MG63 (cell line): Measurements from ENCODE around the gene NPY4R. TPM values are rescaled to one million over a fixed set of nuclear protein-coding genes. Genes with fewer than 3 reads are reported as not detected.
"Not testable (repeated sequence)": the region's sequence is repeated elsewhere in the genome, so short reads cannot be mapped to it uniquely, and the experiment has no call there.

Source experiments
- DNase-seq: peaks from one replicate; pipeline ENCODE4 v3.0.0-alpha.2; 2020
- H3K27me3 ChIP-seq: fragments of 250-450 bp; sonication (Bioruptor Pico); 2 replicates; pipeline ENCODE4 v1.5.1; 2020; ENCODE audit warnings: mild to moderate bottlenecking, moderate library complexity
- H3K36me3 ChIP-seq: fragments of 250-450 bp; sonication (Bioruptor Pico); 2 replicates; pipeline ENCODE4 v1.5.1; 2020; ENCODE audit warnings: mild to moderate bottlenecking, moderate library complexity
- H3K4me3 ChIP-seq: fragments of 250-450 bp; sonication (Bioruptor Pico); 2 replicates; pipeline ENCODE4 v1.5.1; 2020; ENCODE audit warnings: mild to moderate bottlenecking, moderate library complexity
- H3K9me3 ChIP-seq: fragments of 250-450 bp; sonication (Bioruptor Pico); 2 replicates; pipeline ENCODE4 v1.5.1; 2020; ENCODE audit warnings: mild to moderate bottlenecking, moderate library complexity
- total RNA-seq: library from RNA; depleted of rRNA; stranded (reverse); fragments of >200 nt; shearing (Covaris generic); gene quantifications from 2 replicates; pipeline ENCODE4 v1.2.3, GENCODE V29; 2014; ENCODE audit warnings: low replicate concordance; rRNA removed

Gene NPY4R, protein sequence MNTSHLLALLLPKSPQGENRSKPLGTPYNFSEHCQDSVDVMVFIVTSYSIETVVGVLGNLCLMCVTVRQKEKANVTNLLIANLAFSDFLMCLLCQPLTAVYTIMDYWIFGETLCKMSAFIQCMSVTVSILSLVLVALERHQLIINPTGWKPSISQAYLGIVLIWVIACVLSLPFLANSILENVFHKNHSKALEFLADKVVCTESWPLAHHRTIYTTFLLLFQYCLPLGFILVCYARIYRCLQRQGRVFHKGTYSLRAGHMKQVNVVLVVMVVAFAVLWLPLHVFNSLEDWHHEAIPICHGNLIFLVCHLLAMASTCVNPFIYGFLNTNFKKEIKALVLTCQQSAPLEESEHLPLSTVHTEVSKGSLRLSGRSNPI
- total RNA-seq = not detected in 2 replicates

- H3K27me3 ChIP-seq, DNase-seq, H3K4me3 ChIP-seq, H3K9me3 ChIP-seq, H3K36me3 ChIP-seq: not testable (repeated sequence)
These were observed at the start of gene NPY4R for GRCh38 chr10:46465765-46466164. Gene NPY4R, minus strand, starts transcription at chr10:46465958. Its CDS starts 3,323 bp downstream, at chr10:46462635.

DNA sequence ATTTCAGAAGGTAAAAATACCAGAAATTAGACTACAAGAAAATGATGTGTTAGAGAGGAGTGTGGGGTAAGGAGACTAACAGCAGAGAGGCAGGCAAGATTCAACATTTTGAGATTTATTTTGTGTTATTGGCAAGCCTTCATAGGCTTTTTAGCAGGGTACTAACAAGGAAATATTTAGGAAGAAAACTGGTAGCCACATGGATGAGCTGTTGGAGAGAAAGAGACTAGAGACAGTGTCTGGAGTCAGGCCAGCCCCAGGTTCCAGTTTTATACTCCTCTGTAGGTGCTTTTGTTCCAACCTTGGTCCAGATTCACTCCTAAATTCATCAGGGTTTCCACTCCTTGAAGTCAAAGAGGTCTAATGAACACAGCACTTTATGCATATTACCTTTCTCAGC is 49.6 kb upstream of the NPY4R start:
- Histone ChIP-seq H3K9me3 (no peaks in the 10 kb centered on the region; the same call in 1 of the 2 replicates), H3K36me3 (no peaks in the 10 kb centered on the region), H3K4me3 (no peak overlapping the region), H3K27me3 (no peaks in the 10 kb centered on the region)
- DNase-seq = no peak

DNA sequence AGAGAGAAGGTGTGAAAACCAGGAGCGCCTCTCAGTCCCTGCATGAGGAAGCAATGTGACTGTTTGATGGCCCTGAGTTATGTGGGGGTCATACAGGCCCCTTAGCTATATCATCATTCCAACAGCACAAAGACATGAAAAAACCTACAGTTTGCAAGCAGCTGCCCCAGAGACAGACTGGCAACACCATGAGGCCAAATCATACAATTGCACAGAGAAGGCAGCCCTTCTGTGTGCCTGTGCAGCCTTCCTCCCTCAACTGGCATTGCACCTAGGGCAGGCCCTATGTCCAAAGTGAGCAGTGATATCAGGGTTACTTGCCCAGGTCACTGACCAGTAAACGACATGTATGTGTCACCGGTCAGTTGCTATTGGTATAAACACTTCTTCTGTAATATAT is 49.1 kb upstream of the NPY4R start:
- H3K4me3 ChIP-seq = no peak overlapping the region
- H3K36me3 ChIP-seq = no peaks in the 10 kb centered on the region
- no peaks in the 10 kb centered on the region; the same call in 1 of the 2 replicates for H3K9me3 ChIP-seq
- no peak for DNase-seq
- no peaks in the 10 kb centered on the region for H3K27me3 ChIP-seq

DNA sequence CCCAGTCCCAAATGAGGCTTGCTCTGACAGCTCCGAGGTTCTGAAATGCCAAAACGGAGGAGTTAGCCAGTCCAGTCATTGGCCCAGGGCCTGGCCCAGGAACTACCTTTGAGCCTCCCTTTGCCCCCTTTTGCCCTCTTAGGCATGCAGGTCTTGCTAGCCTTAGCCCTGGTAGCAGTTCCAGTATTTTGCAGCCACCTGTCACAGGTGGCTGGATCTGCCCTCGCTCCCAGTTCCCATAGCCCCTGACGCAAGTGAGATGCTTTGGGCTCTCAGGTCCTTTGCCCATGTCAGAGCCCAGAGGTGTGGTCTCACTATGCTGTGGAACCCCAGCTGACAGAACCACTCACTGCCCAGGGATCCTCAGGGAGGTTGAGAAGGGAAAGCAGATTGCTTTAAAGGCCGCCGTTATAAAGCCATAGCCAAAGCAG is 48.7 kb upstream of the NPY4R start:
- Histone ChIP-seq H3K9me3 (no peaks in the 10 kb centered on the region; the same call in 1 of the 2 replicates), H3K4me3 (no peak overlapping the region), H3K27me3 (no peaks in the 10 kb centered on the region), H3K36me3 (no peaks in the 10 kb centered on the region)
- DNase-seq = no peak

DNA sequence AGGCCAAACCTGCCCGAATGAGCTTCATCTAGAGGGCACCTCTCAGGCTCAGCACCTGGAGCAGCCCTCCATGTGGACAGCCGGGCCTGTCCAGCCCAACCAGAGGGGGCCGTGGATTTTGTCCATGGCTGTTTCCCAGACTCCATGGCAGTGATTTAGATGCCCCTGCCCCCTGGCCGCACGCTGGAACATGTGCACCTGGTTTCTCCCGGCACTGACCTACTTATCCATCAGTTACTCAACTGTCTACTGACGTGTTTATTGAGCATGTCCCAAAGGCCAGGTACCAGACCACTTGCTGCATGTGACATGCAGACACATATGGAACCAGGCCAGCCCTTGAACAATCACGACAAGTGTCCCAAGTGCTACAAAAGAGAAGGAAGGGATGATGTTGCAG is 47.6 kb upstream of the NPY4R start:
- H3K27me3 ChIP-seq, H3K4me3 ChIP-seq, H3K36me3 ChIP-seq, H3K9me3 ChIP-seq, DNase-seq: not testable (repeated sequence)

GRCh38 chr10:46512725-46513124 is 47.0 kb upstream of the NPY4R start:
- H3K9me3 ChIP-seq, H3K4me3 ChIP-seq: not testable (repeated sequence)

GRCh38 chr10:46512002-46512401 is 46.2 kb upstream of the NPY4R start:
- not testable (repeated sequence) for H3K4me3 ChIP-seq, DNase-seq, H3K36me3 ChIP-seq, H3K9me3 ChIP-seq, H3K27me3 ChIP-seq

More at GRCh38 chr10:46512725-46513124, 47.0 kb upstream of the NPY4R start:
- H3K36me3 ChIP-seq, DNase-seq, H3K27me3 ChIP-seq: not testable (repeated sequence)

DNA sequence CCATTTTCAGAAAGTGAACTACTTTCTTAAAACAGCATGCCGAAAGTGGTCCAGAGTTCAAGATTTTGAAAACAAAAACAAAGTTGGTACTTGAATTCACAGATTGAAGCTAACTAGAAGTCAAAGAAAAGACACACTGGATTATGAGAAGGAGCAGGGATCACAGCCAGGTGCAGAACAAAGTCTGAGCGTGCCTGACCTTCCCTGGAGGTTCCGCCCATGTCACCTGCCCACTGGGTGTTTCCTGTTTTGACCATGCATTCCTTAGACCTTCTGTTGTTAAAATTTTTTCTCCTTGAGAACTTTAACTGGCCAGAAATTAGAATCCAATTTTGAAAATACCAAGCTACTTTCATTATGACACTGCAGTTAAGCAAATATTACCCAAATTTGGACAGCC is 34.2 kb upstream of the NPY4R start:
- not testable (repeated sequence) for H3K4me3 ChIP-seq, DNase-seq, H3K27me3 ChIP-seq, H3K36me3 ChIP-seq, H3K9me3 ChIP-seq

GRCh38 chr10:46498985-46499703 is 33.4 kb upstream of the NPY4R start:
- H3K27me3 ChIP-seq, DNase-seq, H3K4me3 ChIP-seq, H3K9me3 ChIP-seq, H3K36me3 ChIP-seq: not testable (repeated sequence)

- H3K27me3 ChIP-seq, H3K4me3 ChIP-seq, H3K36me3 ChIP-seq, H3K9me3 ChIP-seq, DNase-seq: not testable (repeated sequence)
These were observed 32.1 kb upstream of the NPY4R start for GRCh38 chr10:46497878-46498277.

- H3K4me3 ChIP-seq, H3K9me3 ChIP-seq, DNase-seq, H3K36me3 ChIP-seq, H3K27me3 ChIP-seq: not testable (repeated sequence)
These were observed 31.6 kb upstream of the NPY4R start for GRCh38 chr10:46497401-46497800.

GRCh38 chr10:46491364-46492114 is 25.8 kb upstream of the NPY4R start:
- not testable (repeated sequence) for H3K9me3 ChIP-seq, H3K27me3 ChIP-seq, DNase-seq, H3K4me3 ChIP-seq, H3K36me3 ChIP-seq

DNA sequence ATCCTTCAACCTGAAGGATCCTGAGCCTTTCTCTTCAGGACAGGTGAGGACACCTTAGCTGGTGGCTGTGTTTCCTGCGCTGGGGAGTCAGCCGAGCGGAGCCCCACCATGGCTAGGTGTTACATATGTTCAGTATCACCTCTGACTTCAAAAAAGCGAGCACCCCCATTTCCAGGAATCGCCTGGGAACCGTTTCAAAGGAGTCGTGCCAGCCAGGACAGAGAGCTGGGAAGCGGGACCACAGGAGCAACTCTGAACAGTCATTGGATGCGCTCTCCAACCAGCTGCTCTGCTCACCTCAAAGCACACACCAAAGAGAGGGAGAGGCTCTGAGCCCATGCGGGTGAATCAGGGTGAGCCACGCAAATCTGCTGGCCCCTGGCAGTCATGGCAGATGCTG is 24.5 kb upstream of the NPY4R start:
- not testable (repeated sequence) for H3K4me3 ChIP-seq, H3K9me3 ChIP-seq, DNase-seq, H3K27me3 ChIP-seq, H3K36me3 ChIP-seq

- DNase-seq, H3K36me3 ChIP-seq, H3K4me3 ChIP-seq, H3K9me3 ChIP-seq, H3K27me3 ChIP-seq: not testable (repeated sequence)
These were observed 20.7 kb upstream of the NPY4R start for GRCh38 chr10:46486459-46486858.

DNA sequence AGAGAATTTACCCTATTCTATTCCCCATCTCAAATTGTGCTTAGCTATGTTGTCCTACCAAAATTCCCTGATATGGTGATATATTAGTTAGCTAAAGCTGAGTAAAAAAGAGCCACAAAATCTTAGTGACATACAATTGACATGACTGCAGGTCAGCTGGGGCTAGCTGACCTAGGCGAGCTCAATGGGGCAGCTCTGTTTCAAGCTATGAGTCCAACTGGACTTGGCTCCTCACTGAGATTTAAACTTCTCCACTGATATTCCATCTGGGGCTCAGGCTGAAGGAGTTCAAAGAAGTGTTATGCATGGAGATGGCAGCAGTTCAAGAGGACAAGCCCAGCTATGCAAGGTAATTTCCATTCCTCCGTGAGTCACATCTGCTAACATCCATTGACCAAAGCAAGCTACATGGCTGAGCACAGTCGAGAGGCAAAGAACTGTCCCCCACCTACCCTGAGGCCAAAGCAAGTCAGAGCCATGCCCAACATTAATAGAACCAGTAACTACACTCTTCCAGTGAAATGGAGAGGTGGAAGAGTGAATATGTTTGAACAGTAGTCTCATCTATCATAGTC is 9.1 kb upstream of the NPY4R start:
- not testable (repeated sequence) for H3K36me3 ChIP-seq, H3K27me3 ChIP-seq, H3K9me3 ChIP-seq, DNase-seq, H3K4me3 ChIP-seq

DNA sequence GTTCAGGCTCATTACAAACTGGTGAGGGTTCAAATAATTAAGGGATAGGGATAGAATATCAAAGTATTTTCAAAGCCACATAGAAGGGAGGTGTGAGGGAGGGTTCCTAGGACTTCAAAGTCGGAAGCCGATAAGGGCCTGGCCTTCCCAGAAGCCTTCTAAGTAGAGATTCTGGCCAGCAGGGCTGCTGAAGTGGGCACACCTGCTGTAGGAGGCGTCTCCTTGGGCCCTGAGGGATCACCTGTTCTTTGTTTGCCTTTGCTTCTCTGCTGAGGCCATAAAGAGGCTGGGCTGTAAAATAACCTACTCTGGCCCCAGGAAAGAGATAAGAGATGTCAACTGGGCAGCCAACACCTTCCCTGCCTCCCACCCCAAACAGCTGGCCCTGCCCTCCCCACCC is 8.0 kb upstream of the NPY4R start:
- H3K27me3 ChIP-seq = not testable (repeated sequence)

DNA sequence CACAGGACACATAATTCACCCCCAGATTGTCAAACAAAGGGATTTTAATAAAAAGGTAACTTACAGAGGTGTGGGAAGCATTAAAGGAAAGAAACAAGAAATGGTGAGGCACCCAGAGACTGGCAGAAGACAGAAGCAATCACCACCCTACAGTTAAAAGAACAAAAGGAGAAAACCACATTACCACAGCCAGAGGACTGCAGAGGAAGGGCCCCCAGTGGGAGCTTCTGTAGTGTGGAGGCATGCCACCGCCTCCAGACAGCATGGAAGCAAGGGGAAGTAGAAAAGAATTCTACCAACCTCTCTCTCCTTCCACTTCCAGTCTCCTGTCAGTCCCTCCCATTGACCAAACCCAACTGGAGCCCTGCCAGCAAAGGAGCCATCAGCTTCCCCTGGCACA is 4.4 kb upstream of the NPY4R start:
- H3K27me3 ChIP-seq, H3K36me3 ChIP-seq, H3K4me3 ChIP-seq, H3K9me3 ChIP-seq, DNase-seq: not testable (repeated sequence)

More for the DNA sequence above, 8.0 kb upstream of the NPY4R start:
- H3K36me3 ChIP-seq, DNase-seq, H3K4me3 ChIP-seq, H3K9me3 ChIP-seq: not testable (repeated sequence)
